ENCODE results near the gene CTIF.

Gene CTIF

GRCh38 chr18:48871391-48872166, 332.7 kb downstream of the CTIF start:
- Histone ChIP-seq H3K4me1 (ENCODE audit: low read length) (peaks cover 26% of the 10 kb centered on the region), H3K36me3 (replicated peaks; ENCODE audit: low read depth, low read length) (no peaks in the 10 kb centered on the region), H3K4me3 (ENCODE audit: low read length) (no peak overlapping the region), H3K9me3 (ENCODE audit: insufficient read depth, low read length) (no peaks in the 10 kb centered on the region), H3K79me2 (ENCODE audit: low read length) (no peaks in the 10 kb centered on the region), H3K9ac (ENCODE audit: low read length) (no peak overlapping the region), H4K20me1 (ENCODE audit: insufficient read depth, low read length) (no peaks in the 10 kb centered on the region), H3K27me3 (ENCODE audit: low read depth, low read length) (peaks cover 5% of the 10 kb centered on the region; the same call in 1 of the 2 replicates), H3K4me2 (ENCODE audit: low read length) (no peak overlapping the region), H3K27ac (ENCODE audit: low read length) (no peak overlapping the region), H2AFZ (ENCODE audit: low read depth, low read length) (no peak overlapping the region)
- TF ChIP-seq EZH2phosphoT487 (IDR thresholded peaks at IDR 0.05; ENCODE audit: low read depth), result no peak
- TF ChIP-seq CTCF (IDR thresholded peaks at IDR 0.05; ENCODE audit: low read depth, low read length), result no peak

- Histone ChIP-seq H3K4me3 (ENCODE audit: low read length) (no peak overlapping the region), H3K4me2 (ENCODE audit: low read length) (no peak overlapping the region), H3K36me3 (replicated peaks; ENCODE audit: low read depth, low read length) (no peaks in the 10 kb centered on the region), H3K9ac (ENCODE audit: low read length) (no peak overlapping the region), H2AFZ (ENCODE audit: low read depth, low read length) (no peak overlapping the region), H3K9me3 (ENCODE audit: insufficient read depth, low read length) (no peaks in the 10 kb centered on the region), H3K27me3 (ENCODE audit: low read depth, low read length) (peaks cover 6% of the 10 kb centered on the region; the same call in 1 of the 2 replicates), H4K20me1 (ENCODE audit: insufficient read depth, low read length) (no peaks in the 10 kb centered on the region), H3K27ac (ENCODE audit: low read length) (no peak overlapping the region), H3K4me1 (ENCODE audit: low read length) (peaks cover 26% of the 10 kb centered on the region), H3K79me2 (ENCODE audit: low read length) (no peaks in the 10 kb centered on the region)
- TF ChIP-seq EZH2phosphoT487 (IDR thresholded peaks at IDR 0.05; ENCODE audit: low read depth) (no peak), CTCF (IDR thresholded peaks at IDR 0.05; ENCODE audit: low read depth, low read length) (no peak)
These were observed 333.7 kb downstream of the CTIF start for GRCh38 chr18:48872234-48873145.

- H3K36me3 ChIP-seq (replicated peaks; ENCODE audit: low read depth, low read length), result no peaks in the 10 kb centered on the region
- H3K4me1 ChIP-seq (ENCODE audit: low read length), result peaks cover 13% of the 10 kb centered on the region
- H4K20me1 ChIP-seq (ENCODE audit: insufficient read depth, low read length), result no peaks in the 10 kb centered on the region
- no peak for TF ChIP-seq CTCF (IDR thresholded peaks at IDR 0.05; ENCODE audit: low read depth, low read length)
- TF ChIP-seq EZH2phosphoT487 (IDR thresholded peaks at IDR 0.05; ENCODE audit: low read depth), result no peak
- H3K27ac ChIP-seq (ENCODE audit: low read length), result no peak overlapping the region
- no peak overlapping the region for H3K4me3 ChIP-seq (ENCODE audit: low read length)
- no peak overlapping the region for H2AFZ ChIP-seq (ENCODE audit: low read depth, low read length)
- H3K9me3 ChIP-seq (ENCODE audit: insufficient read depth, low read length), result no peaks in the 10 kb centered on the region
- no peak overlapping the region for H3K9ac ChIP-seq (ENCODE audit: low read length)
- peaks cover 20% of the 10 kb centered on the region for H3K27me3 ChIP-seq (ENCODE audit: low read depth, low read length)
- H3K4me2 ChIP-seq (ENCODE audit: low read length), result no peak overlapping the region
- H3K79me2 ChIP-seq (ENCODE audit: low read length), result no peaks in the 10 kb centered on the region
These were observed 335.4 kb downstream of the CTIF start for GRCh38 chr18:48874233-48874632.

GRCh38 chr18:48874701-48875162, 335.9 kb downstream of the CTIF start:
- no peaks in the 10 kb centered on the region for H4K20me1 ChIP-seq (ENCODE audit: insufficient read depth, low read length)
- peaks cover 25% of the 10 kb centered on the region for H3K27me3 ChIP-seq (ENCODE audit: low read depth, low read length)
- H3K4me2 ChIP-seq (ENCODE audit: low read length), result no peak overlapping the region
- no peaks in the 10 kb centered on the region for H3K9me3 ChIP-seq (ENCODE audit: insufficient read depth, low read length)
- H3K36me3 ChIP-seq (replicated peaks; ENCODE audit: low read depth, low read length), result no peaks in the 10 kb centered on the region
- TF ChIP-seq CTCF (IDR thresholded peaks at IDR 0.05; ENCODE audit: low read depth, low read length), result no peak
- no peak overlapping the region for H3K9ac ChIP-seq (ENCODE audit: low read length)
- H3K4me1 ChIP-seq (ENCODE audit: low read length), result peaks cover 12% of the 10 kb centered on the region
- no peak overlapping the region for H2AFZ ChIP-seq (ENCODE audit: low read depth, low read length)
- no peak overlapping the region for H3K4me3 ChIP-seq (ENCODE audit: low read length)
- H3K79me2 ChIP-seq (ENCODE audit: low read length), result no peaks in the 10 kb centered on the region
- no peak overlapping the region for H3K27ac ChIP-seq (ENCODE audit: low read length)
